Prostate gland (tissue), 2 donors: ENCODE results near the gene JAKMIP1. TPM values are rescaled to one million over a fixed set of nuclear protein-coding genes. Genes with fewer than 3 reads are reported as not detected.

Experiments
- DNase-seq: peaks from one replicate; pipeline ENCODE4 v3.0.0-alpha.2; 2019; ENCODE audit warnings: low spot score
- H3K27ac ChIP-seq, 2 donors: fragments of 200-600 bp; sonication (generic); 2 replicates each; pipeline ENCODE4 v1.5.1; 2017 to 2019
- H3K27me3 ChIP-seq: fragments of 200-600 bp; sonication (generic); replicated peaks from 2 replicates; pipeline ENCODE4 v1.5.1; 2019; ENCODE audit not compliant: insufficient read depth
- H3K36me3 ChIP-seq, 2 donors: fragments of 200-600 bp; sonication (generic); 1 replicate in 1 of 2; 2 replicates in 1 of 2; pipeline versions ENCODE4 v1.5.1 to v1.8.1; 2017 to 2019
- H3K4me1 ChIP-seq: fragments of 200-600 bp; sonication (generic); replicated peaks from 2 replicates; pipeline ENCODE4 v1.5.1; 2019
- H3K4me3 ChIP-seq, 2 donors: fragments of 200-600 bp; sonication (generic); 2 replicates each; pipeline ENCODE4 v1.5.1; 2017 to 2019
- H3K9me3 ChIP-seq: fragments of 200-600 bp; sonication (generic); 2 replicates; pipeline ENCODE4 v1.5.1; 2017
- POLR2A ChIP-seq: fragments of 450-650 bp; IDR thresholded peaks from one replicate; pipeline ENCODE4 v1.6.1; 2016; ENCODE audit warnings: antibody characterized with exemption, mild to moderate bottlenecking
- POLR2AphosphoS5 ChIP-seq: sonication (generic); formaldehyde crosslinking; IDR thresholded peaks from one replicate; pipeline ENCODE4 v1.6.1; 2017; ENCODE audit warnings: antibody characterized with exemption
- WGBS: methylation state at CpG from one replicate; pipeline ENCODE4 v1.1.5; 2018; 5-methylcytosine and 5-hydroxymethylcytosine counted together
- intact Hi-C: fragments of 100-400 bp; cut with DNase I; formaldehyde crosslinking; loops from one replicate; pipeline ENCODE4 v1.14.2; 2022
- total RNA-seq, 2 donors: library from RNA; depleted of rRNA; stranded (reverse); fragments of >200 nt; gene quantifications; one replicate each; pipeline ENCODE4 v1.1.0, GENCODE V29; 2016
- TF ChIP-seq, protein P1 (sequence below), 4 experiments: fragments of 200-600 bp in 2 of 4; fragments of 450-650 bp in 2 of 4; sonication (generic) in 2 of 4; IDR thresholded peaks; 1 replicate in 3 of 4; 2 replicates in 1 of 4; pipeline ENCODE4 v1.5.1; 2016 to 2019; ENCODE audit warnings: antibody characterized with exemption in 4 of 4, mild to moderate bottlenecking in 2 of 4, moderate library complexity in 2 of 4

JAKMIP1 gene
- total RNA-seq, 2 donors from 2014 or later: 22.4 to 29.1 TPM

DNA sequence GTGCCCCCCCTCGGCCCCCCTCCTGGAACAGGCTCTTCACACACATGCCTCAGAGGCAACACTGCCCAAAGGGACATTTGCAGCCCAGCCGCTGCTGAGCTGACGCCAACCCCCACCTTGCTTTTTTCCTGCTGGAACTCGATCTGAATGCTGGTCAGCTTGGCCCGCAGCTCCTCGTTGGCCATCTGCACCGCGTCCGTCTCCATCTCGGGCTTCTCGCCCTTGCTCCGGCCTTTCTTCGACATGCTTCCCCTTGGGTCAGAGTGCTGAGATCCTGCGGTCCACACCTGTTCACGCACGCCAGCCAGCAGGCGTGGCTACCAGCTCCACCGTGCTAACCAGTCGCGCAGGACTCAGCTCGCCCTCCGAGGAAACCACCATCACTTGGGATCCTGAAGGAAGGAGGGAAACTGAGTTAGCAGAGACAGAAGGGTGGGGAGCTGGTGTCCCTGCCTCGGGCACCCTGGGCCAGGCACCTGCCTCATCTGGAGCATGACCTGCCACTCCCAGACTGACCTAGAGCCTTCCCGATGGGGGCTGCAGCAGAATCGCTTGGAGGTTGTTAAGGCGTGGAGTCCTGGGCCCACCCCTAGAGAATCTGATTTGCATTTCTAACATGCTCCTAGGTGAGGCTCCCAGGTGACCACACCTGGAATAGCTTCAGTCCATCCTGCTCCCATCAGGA, 87.6 kb downstream of the JAKMIP1 start:
- TF ChIP-seq, protein P1, sequence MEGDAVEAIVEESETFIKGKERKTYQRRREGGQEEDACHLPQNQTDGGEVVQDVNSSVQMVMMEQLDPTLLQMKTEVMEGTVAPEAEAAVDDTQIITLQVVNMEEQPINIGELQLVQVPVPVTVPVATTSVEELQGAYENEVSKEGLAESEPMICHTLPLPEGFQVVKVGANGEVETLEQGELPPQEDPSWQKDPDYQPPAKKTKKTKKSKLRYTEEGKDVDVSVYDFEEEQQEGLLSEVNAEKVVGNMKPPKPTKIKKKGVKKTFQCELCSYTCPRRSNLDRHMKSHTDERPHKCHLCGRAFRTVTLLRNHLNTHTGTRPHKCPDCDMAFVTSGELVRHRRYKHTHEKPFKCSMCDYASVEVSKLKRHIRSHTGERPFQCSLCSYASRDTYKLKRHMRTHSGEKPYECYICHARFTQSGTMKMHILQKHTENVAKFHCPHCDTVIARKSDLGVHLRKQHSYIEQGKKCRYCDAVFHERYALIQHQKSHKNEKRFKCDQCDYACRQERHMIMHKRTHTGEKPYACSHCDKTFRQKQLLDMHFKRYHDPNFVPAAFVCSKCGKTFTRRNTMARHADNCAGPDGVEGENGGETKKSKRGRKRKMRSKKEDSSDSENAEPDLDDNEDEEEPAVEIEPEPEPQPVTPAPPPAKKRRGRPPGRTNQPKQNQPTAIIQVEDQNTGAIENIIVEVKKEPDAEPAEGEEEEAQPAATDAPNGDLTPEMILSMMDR (IDR thresholded peaks at IDR 0.05): no peak
- DNase-seq: no peak

DNA sequence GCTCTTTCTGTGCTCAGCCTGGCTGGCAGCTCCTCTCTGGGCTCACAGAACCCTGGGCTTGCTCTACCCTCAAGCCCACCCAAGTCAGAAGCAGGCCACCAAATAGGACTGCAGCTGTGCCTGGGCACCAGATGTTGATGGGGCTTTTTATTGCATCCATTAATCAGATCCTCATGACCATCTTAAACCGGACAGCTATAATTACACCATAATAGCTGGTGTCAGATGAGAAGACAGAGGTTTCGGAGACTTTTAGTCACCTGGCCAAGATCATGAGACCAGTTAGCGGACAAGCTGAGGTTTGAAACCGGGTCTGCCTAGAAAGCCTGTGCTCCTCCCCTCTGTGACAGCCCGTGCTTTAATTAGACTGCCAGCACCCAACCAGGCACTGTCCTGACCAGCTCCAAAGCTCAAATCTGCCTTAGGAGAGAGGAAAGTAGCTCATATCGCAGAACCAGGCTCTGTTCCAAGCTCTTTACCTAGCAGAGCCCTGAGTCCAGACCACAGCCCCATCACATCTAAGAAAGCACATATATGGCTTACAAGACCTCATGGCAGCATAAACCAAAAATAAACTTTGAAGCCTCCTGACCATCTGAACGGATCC, 88.9 kb downstream of the JAKMIP1 start:
- Histone ChIP-seq H3K27ac (no peak overlapping the region), H3K4me1 (no peaks in the 10 kb centered on the region), H3K4me3 (no peak overlapping the region), H3K9me3 (no peaks in the 10 kb centered on the region), H3K36me3 (no peaks in the 10 kb centered on the region), H3K27me3 (no peaks in the 10 kb centered on the region)
- intact Hi-C loops: no loop called here
- 54% methylated on average over 7 of the region's 7 CpGs for WGBS
- no peak for DNase-seq
- no peak for TF ChIP-seq POLR2A
- no peak for TF ChIP-seq POLR2AphosphoS5

More for the DNA sequence above, 87.6 kb downstream of the JAKMIP1 start:
- no peaks in the 10 kb centered on the region for H3K4me1 ChIP-seq
- intact Hi-C loops: no loop called here
- H3K27ac ChIP-seq: no peak overlapping the region
- H3K4me3 ChIP-seq: no peak overlapping the region
- no peaks in the 10 kb centered on the region for H3K36me3 ChIP-seq
- H3K27me3 ChIP-seq: no peaks in the 10 kb centered on the region
- H3K9me3 ChIP-seq: no peaks in the 10 kb centered on the region
- WGBS: 76% methylated on average over 26 of the region's 26 CpGs

DNA sequence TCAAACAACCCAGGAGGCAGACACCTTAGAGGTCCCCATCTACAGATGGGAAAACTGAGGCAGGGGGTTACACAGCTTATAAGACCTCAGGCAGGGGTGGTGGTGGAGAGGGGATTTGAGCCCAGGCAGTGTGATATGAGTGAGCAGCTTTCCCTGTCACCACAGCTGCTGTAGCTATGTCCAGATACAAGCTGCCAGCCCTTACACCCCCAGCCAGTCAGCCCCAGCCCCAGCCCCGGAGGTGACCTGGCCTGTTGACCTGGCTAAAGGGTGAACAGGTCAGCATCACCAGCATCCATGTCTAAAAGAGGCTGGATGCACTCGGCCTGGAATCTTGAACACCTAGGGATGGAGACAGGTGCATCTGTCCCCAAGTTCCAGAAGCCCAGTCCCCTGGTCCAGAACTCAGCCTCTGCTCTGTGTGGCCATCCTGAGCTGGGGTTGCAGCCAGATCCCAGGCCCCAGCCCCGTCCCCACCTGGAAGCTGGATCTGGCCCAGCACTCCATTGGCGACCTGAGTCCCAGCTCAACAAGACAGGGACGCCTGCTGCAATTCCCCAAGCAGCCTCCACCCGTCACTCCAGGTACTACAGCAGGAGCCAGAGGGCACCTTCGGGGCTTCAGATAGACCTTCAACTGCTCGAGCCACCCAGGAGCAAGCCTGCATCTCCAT, 89.5 kb downstream of the JAKMIP1 start:
- Histone ChIP-seq H3K27ac (no peak overlapping the region), H3K4me1 (no peaks in the 10 kb centered on the region), H3K9me3 (no peaks in the 10 kb centered on the region), H3K36me3 (no peaks in the 10 kb centered on the region), H3K27me3 (no peaks in the 10 kb centered on the region), H3K4me3 (no peak overlapping the region)
- 67% methylated on average over 6 of the region's 8 CpGs for WGBS
- TF ChIP-seq POLR2AphosphoS5: no peak
- DNase-seq: no peak
- intact Hi-C loops: no loop called here

DNA sequence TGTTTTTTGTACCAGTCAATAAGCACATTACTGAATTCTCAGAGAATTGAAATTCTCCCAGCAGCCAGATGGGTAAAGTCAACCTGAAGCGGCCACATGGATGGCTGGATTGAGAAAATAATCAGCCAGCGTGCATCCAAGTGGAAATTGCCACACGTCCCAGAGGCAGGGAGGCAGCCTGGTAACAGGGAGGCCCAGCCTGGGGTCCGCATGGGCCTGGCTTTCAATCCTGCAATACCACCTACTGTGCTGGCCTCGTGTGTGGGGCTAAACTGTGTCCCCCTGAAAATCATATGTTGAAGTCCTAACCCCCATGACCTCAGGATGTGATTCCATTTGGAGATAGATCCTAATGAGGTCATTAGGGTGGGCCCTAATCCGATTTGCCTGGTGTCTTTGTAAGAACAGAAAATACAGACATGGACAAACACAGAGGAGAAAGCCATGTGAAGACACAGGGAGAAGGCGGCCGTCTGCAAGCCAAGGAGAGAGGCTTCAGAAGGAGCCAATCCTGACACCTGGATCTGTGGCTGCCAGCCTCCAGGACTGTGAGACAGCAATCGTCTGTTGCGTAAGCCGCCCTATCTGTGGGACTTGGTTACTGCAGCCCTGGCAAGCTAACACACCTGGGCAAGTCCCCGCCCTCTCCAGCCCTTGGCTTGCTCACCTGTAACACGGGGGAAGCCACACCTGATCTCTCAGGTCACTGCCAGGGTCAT, 90.3 kb downstream of the JAKMIP1 start:
- Histone ChIP-seq H3K4me3 (no peak overlapping the region), H3K9me3 (no peaks in the 10 kb centered on the region), H3K36me3 (no peaks in the 10 kb centered on the region), H3K27ac (no peak overlapping the region), H3K27me3 (no peaks in the 10 kb centered on the region), H3K4me1 (no peaks in the 10 kb centered on the region)
- no peak for TF ChIP-seq POLR2AphosphoS5
- TF ChIP-seq, protein P1 (IDR thresholded peaks at IDR 0.05): peak in 3 of 4 experiments; percentile 14 to 28 (median 17)
- no peak for DNase-seq
- WGBS: 61% methylated on average over 13 of the region's 13 CpGs
- intact Hi-C loops: no loop called here

DNA sequence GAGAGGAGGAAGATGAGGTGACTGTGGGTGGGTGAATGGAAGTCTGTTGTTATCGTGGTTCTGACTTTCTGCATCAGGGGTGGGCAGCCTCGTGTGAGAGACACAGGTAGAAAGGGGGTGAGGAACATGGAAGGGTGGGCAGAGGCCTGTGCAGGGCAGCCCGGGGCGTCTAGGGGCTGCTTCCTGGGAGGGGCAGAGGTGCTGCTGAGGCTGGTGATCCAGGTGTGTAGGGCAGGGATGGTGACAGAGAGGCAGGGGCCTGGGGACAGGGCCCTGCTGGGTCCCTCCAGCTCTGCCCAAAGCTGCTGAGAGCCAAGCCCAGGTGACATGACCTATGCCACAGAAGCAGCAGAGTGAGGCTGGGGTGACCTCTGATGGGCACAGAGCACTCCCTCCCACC, 92.5 kb downstream of the JAKMIP1 start:
- H3K27ac ChIP-seq: no peak overlapping the region
- H3K27me3 ChIP-seq: no peaks in the 10 kb centered on the region
- H3K4me1 ChIP-seq: no peaks in the 10 kb centered on the region
- H3K36me3 ChIP-seq: no peaks in the 10 kb centered on the region
- 79% methylated on average over 4 of the region's 4 CpGs for WGBS
- intact Hi-C loops: no loop called here
- no peak overlapping the region for H3K4me3 ChIP-seq
- no peak for DNase-seq
- TF ChIP-seq, protein P1 (IDR thresholded peaks at IDR 0.05): no peak
- no peak for TF ChIP-seq POLR2A
- TF ChIP-seq POLR2AphosphoS5: no peak
- no peaks in the 10 kb centered on the region for H3K9me3 ChIP-seq
